H1 (cell line): ENCODE data around the gene EPB41L2. TPM values are rescaled to one million over a fixed set of nuclear protein-coding genes. Genes with fewer than 3 reads are reported as not detected.

Experiments used
- ATF3 ChIP-seq: IDR thresholded peaks from 2 replicates; pipeline ENCODE4 v1.6.1; 2011; ENCODE audit warnings: low read depth, mild to moderate bottlenecking, low read length; ENCODE audit not compliant: insufficient read depth
- CHD2 ChIP-seq: IDR thresholded peaks from 2 replicates; pipeline ENCODE4 v1.6.1; 2012; ENCODE audit warnings: low read length, improper control_type of control experiment
- CTBP2 ChIP-seq: IDR thresholded peaks from 2 replicates; pipeline ENCODE4 v1.7.0; 2011; ENCODE audit warnings: borderline replicate concordance, mild to moderate bottlenecking, moderate library complexity, mixed read lengths, low read length; ENCODE audit not compliant: insufficient read depth, insufficient read length
- CTCF ChIP-seq, 3 experiments: IDR thresholded peaks; 1 replicate in 2 of 3; 2 replicates in 1 of 3; pipeline versions ENCODE4 v1.5.1 to v1.6.1; 2011; ENCODE audit warnings: low read length in 3 of 3, mild to moderate bottlenecking in 3 of 3, inconsistent platforms in 2 of 3, low read depth in 1 of 3, moderate library complexity in 1 of 3; ENCODE audit not compliant: insufficient read depth in 1 of 3; ENCODE audit errors: control extremely low read depth in 1 of 3
- EP300 ChIP-seq, 2 experiments: IDR thresholded peaks; 1 replicate in 1 of 2; 2 replicates in 1 of 2; pipeline ENCODE4 v1.6.1; 2011 to 2012; ENCODE audit warnings: low read depth in 2 of 2, low read length in 2 of 2, mild to moderate bottlenecking in 2 of 2, borderline replicate concordance in 1 of 2, inconsistent platforms in 1 of 2, moderate library complexity in 1 of 2
- GTF2F1 ChIP-seq: IDR thresholded peaks from 2 replicates; pipeline ENCODE4 v1.6.1; 2012; ENCODE audit warnings: low read depth, low read length, improper control_type of control experiment, borderline replicate concordance
- NRF1 ChIP-seq: IDR thresholded peaks from 2 replicates; pipeline ENCODE4 v1.6.1; 2011; ENCODE audit warnings: mild to moderate bottlenecking, low read depth, low read length, improper control_type of control experiment
- SP4 ChIP-seq: IDR thresholded peaks from 2 replicates; pipeline ENCODE4 v1.6.1; 2012; ENCODE audit warnings: low read length, inconsistent platforms
- USF2 ChIP-seq: IDR thresholded peaks from 2 replicates; pipeline ENCODE4 v1.6.1; 2011; ENCODE audit warnings: low read length, improper control_type of control experiment
- polyA plus RNA-seq, 7 experiments: library from polyadenylated mRNA; depleted of rRNA in 3 of 7; stranded (reverse) in 5 of 7; unstranded in 2 of 7; fragments of >200 nt in 5 of 7; fragments of 200-250 nt in 2 of 7; gene quantifications; 1 replicate in 5 of 7; 2 replicates in 1 of 7; 4 replicates in 1 of 7; pipeline versions ENCODE4 v1.2.1 to v1.2.3, GENCODE V29; 2011 to 2013; ENCODE audit warnings: missing spikeins in 2 of 7, mixed read lengths in 2 of 7
- total RNA-seq: library from RNA; stranded (reverse); fragmentation: NEBNext Ultra II Directional; extraction: Animal tissue kit (Norgen Biotek cat#: 25700); gene quantifications from 2 replicates; pipeline ENCODE4 v1.2.1, GENCODE V29; 2021

The EPB41L2 gene
- total and polyA plus RNA-seq, 2 of the 8 experiments (the other 6 are each of a cell fraction or from before 2014, with no cell fraction given) = 22.5 to 123 TPM

- TF ChIP-seq CTCF (IDR thresholded peaks at IDR 0.05; ENCODE audit: control extremely low read depth in 1 of 3, insufficient read depth in 1 of 3, low read depth in 1 of 3, low read length in 3 of 3) (no peak), USF2 (no peak), CTBP2 (no peak), ATF3 (no peak), CHD2 (no peak), SP4 (no peak), NRF1 (no peak), GTF2F1 (no peak), EP300 (IDR thresholded peaks at IDR 0.05; ENCODE audit: borderline replicate concordance in 1 of 2, low read depth in 2 of 2, low read length in 2 of 2) (no peak)
Observed at GRCh38 chr6:131048459-131048858, 14.6 kb downstream of the EPB41L2 start (continued).
